Testis (tissue), 3 donors: ENCODE data around the gene CD4. TPM values are rescaled to one million over a fixed set of nuclear protein-coding genes. Genes with fewer than 3 reads are reported as not detected.

Experiments used
- DNase-seq: peaks from one replicate; pipeline ENCODE4 v3.0.0-alpha.2; 2019
- H3K27ac ChIP-seq, 2 donors: fragments of 200-600 bp; sonication (generic); one replicate each; pipeline ENCODE4 v1.5.1; 2019
- H3K27me3 ChIP-seq: fragments of 200-600 bp; sonication (generic); one replicate; pipeline ENCODE4 v1.5.1; 2019
- H3K36me3 ChIP-seq: fragments of 200-600 bp; sonication (generic); one replicate; pipeline ENCODE4 v1.5.1; 2017; ENCODE audit warnings: low read depth; ENCODE audit errors: missing control alignments
- H3K4me1 ChIP-seq: fragments of 200-600 bp; sonication (generic); one replicate; pipeline ENCODE4 v1.5.1; 2019
- H3K4me3 ChIP-seq, 2 donors: fragments of 200-600 bp; sonication (generic); one replicate each; pipeline ENCODE4 v1.5.1; 2017 to 2019
- H3K9me3 ChIP-seq: fragments of 200-600 bp; sonication (generic); one replicate; pipeline ENCODE4 v1.5.1; 2017
- CTCF ChIP-seq, 3 experiments: fragments of 450-650 bp in 2 of 3; fragments of 200-600 bp in 1 of 3; sonication (generic) in 1 of 3; IDR thresholded peaks; one replicate each; pipeline ENCODE4 v1.5.1; 2016 to 2019; ENCODE audit warnings: antibody characterized with exemption in 3 of 3, mild to moderate bottlenecking in 2 of 3, moderate library complexity in 1 of 3
- POLR2A ChIP-seq: fragments of 450-650 bp; IDR thresholded peaks from one replicate; pipeline ENCODE4 v1.6.1; 2017; ENCODE audit warnings: antibody characterized with exemption, mild to moderate bottlenecking, moderate library complexity
- WGBS, 2 donors: methylation state at CpG; one replicate each; pipeline ENCODE4 v1.1.5; 2018; 5-methylcytosine and 5-hydroxymethylcytosine counted together
- intact Hi-C: fragments of 100-400 bp; cut with DNase I; formaldehyde crosslinking; loops from one replicate; pipeline ENCODE4 v1.15.1; 2023; ENCODE audit warnings: low total_unique reads
- polyA plus RNA-seq: library from polyadenylated mRNA; stranded (reverse); fragments of 350-450 nt; fragmentation: Illumina TruSeq; extraction: RNeasy Lipid Tissue Mini Kit (QIAGEN cat#74804); gene quantifications from one replicate; pipeline ENCODE4 v1.2.3, GENCODE V29; 2014; ENCODE audit warnings: low read depth, low replicate concordance; ENCODE audit not compliant: insufficient read depth
- total RNA-seq, 2 donors: library from RNA; depleted of rRNA; stranded (reverse); fragments of >200 nt; gene quantifications; one replicate each; pipeline ENCODE4 v1.2.3, GENCODE V29; 2016

CD4 gene
- total and polyA plus RNA-seq, 3 donors from 2014 or later, result 2.0 to 22.2 (median 4.5) TPM

GRCh38 chr12:6833189-6833890 lies 44.0 kb downstream of the CD4 start:
- 46 to 56% methylated on average over 4 to 6 of the region's 6 CpGs for WGBS, 2 donors
- DNase-seq, result no peak
- no peak overlapping the region for H3K4me3 ChIP-seq
- TF ChIP-seq CTCF (IDR thresholded peaks at IDR 0.05), result no peak
- TF ChIP-seq POLR2A, result no peak
- no peaks in the 10 kb centered on the region for H3K27me3 ChIP-seq
- H3K36me3 ChIP-seq, result no peaks in the 10 kb centered on the region
- H3K9me3 ChIP-seq, result no peaks in the 10 kb centered on the region
- intact Hi-C loops, result no loop called here
- H3K27ac ChIP-seq, result no peak overlapping the region
- no peaks in the 10 kb centered on the region for H3K4me1 ChIP-seq

- WGBS, 2 donors, result 93 to 100% methylated on average over 1 of the region's 1 CpG
- H3K27ac ChIP-seq, result no peak overlapping the region
- no peak for DNase-seq
- H3K9me3 ChIP-seq, result no peaks in the 10 kb centered on the region
- no peaks in the 10 kb centered on the region for H3K4me1 ChIP-seq
- H3K27me3 ChIP-seq, result no peaks in the 10 kb centered on the region
- TF ChIP-seq CTCF (IDR thresholded peaks at IDR 0.05) (no peak), POLR2A (no peak)
- intact Hi-C loops, result no loop called here
- H3K4me3 ChIP-seq, result no peak overlapping the region
- no peaks in the 10 kb centered on the region for H3K36me3 ChIP-seq
Measured at GRCh38 chr12:6834254-6834653, 44.9 kb downstream of the CD4 start.

GRCh38 chr12:6834873-6835272 lies 45.5 kb downstream of the CD4 start:
- no peak for DNase-seq
- H3K27ac ChIP-seq, result no peak overlapping the region
- intact Hi-C loops, result no loop called here
- no peaks in the 10 kb centered on the region for H3K9me3 ChIP-seq
- TF ChIP-seq CTCF (IDR thresholded peaks at IDR 0.05) (no peak), POLR2A (no peak)
- no peaks in the 10 kb centered on the region for H3K4me1 ChIP-seq
- H3K36me3 ChIP-seq, result no peaks in the 10 kb centered on the region
- no peak overlapping the region for H3K4me3 ChIP-seq
- H3K27me3 ChIP-seq, result no peaks in the 10 kb centered on the region
- WGBS, 2 donors, result 85 to 87% methylated on average over 5 of the region's 5 CpGs

- Histone ChIP-seq H3K27me3 (no peaks in the 10 kb centered on the region), H3K4me3 (no peak overlapping the region), H3K4me1 (no peaks in the 10 kb centered on the region), H3K27ac (no peak overlapping the region), H3K9me3 (no peaks in the 10 kb centered on the region), H3K36me3 (no peaks in the 10 kb centered on the region)
- WGBS, 2 donors, result 79 to 88% methylated on average over 6 to 16 of the region's 16 CpGs
- intact Hi-C loops, result no loop called here
- no peak for DNase-seq
- TF ChIP-seq POLR2A (no peak), CTCF (IDR thresholded peaks at IDR 0.05) (no peak)
Measured at GRCh38 chr12:6836851-6837250, 47.5 kb downstream of the CD4 start.
